GM12891 (cell line): Measurements from ENCODE around the gene TCERG1L.

Experiments used
- POLR2A ChIP-seq: IDR thresholded peaks from 2 replicates; pipeline ENCODE4 v1.6.1; 2011; ENCODE audit warnings: low read depth, low read length, control low read depth
- POLR2AphosphoS5 ChIP-seq: IDR thresholded peaks from 2 replicates; pipeline ENCODE4 v1.6.1; 2011; ENCODE audit warnings: low read depth, low read length, control low read depth
- POU2F2 ChIP-seq: IDR thresholded peaks from 2 replicates; pipeline ENCODE4 v1.6.1; 2011; ENCODE audit warnings: low read depth, mild to moderate bottlenecking, control low read depth, low read length, moderate library complexity

DNA sequence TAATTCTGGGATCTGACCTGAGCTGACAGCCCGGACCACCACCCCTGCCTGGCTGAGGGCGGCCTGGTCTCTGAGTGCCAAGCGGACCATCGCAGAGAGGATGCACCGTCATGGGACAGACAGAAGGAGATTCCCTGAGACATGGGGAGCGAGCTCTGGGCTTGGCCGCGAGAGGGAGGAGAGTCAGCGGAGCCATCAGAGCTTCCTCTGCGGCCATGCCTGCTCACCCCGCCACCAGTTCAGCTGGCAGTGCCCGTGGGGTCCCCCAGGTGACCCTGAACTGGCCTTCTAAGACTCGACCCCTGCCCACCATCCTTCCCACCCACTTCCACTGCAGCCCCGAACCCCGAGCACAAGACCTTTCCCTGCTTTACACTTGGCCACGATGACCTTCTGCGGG is 152.8 kb downstream of the TCERG1L start:
- TF ChIP-seq POLR2AphosphoS5 (no peak), POU2F2 (no peak), POLR2A (no peak)
